Peyer's patch (tissue), 4 donors: ENCODE results near the gene BMP7. TPM values are rescaled to one million over a fixed set of nuclear protein-coding genes. Genes with fewer than 3 reads are reported as not detected.

Source experiments
- DNase-seq, 3 donors: peaks; one replicate each; pipeline ENCODE4 v3.0.0-alpha.2; 2017 to 2019
- H3K27ac ChIP-seq, 4 donors: fragments of 200-600 bp; sonication (generic); one replicate each; pipeline ENCODE4 v1.5.1; 2016 to 2019
- H3K27me3 ChIP-seq, 2 donors: fragments of 200-600 bp; sonication (generic); one replicate each; pipeline ENCODE4 v1.5.1; 2019
- H3K36me3 ChIP-seq, 3 donors: fragments of 200-600 bp; sonication (generic); one replicate each; pipeline ENCODE4 v1.5.1; 2016 to 2019
- H3K4me1 ChIP-seq, 4 donors: fragments of 200-600 bp; sonication (generic); one replicate each; pipeline ENCODE4 v1.5.1; 2016 to 2019
- H3K4me3 ChIP-seq, 4 donors: fragments of 200-600 bp; sonication (generic); 1 replicate in 3 of 4; 2 replicates in 1 of 4; pipeline ENCODE4 v1.5.1; 2016 to 2019; ENCODE audit warnings: mild to moderate bottlenecking in 1 of 4
- H3K9me3 ChIP-seq, 4 donors: fragments of 200-600 bp; sonication (generic); one replicate each; pipeline ENCODE4 v1.5.1; 2016 to 2019; ENCODE audit warnings: mild to moderate bottlenecking in 1 of 4
- POLR2A ChIP-seq, 2 donors: fragments of 450-650 bp; IDR thresholded peaks; one replicate each; pipeline ENCODE4 v1.5.1; 2017; ENCODE audit warnings: antibody characterized with exemption in 2 of 2, mild to moderate bottlenecking in 2 of 2, moderate library complexity in 2 of 2
- total RNA-seq, 4 donors: library from RNA; depleted of rRNA; stranded (reverse); fragments of >200 nt; gene quantifications; one replicate each; pipeline ENCODE4 v1.1.0, GENCODE V29; 2016
- TF ChIP-seq, protein P1 (sequence below), 6 experiments: fragments of 450-650 bp in 4 of 6; fragments of 200-600 bp in 2 of 6; sonication (generic) in 1 of 6; IDR thresholded peaks; one replicate each; pipeline ENCODE4 v1.5.1; 2017 to 2019; ENCODE audit warnings: antibody characterized with exemption in 6 of 6, mild to moderate bottlenecking in 3 of 6, moderate library complexity in 1 of 6

BMP7 gene
- total RNA-seq, 4 donors from 2014 or later = 0.67 to 2.7 TPM; not detected in 2

GRCh38 chr20:57208198-57208597 lies 58.2 kb downstream of the BMP7 start:
- Histone ChIP-seq H3K27me3 (no peaks in the 10 kb centered on the region), H3K36me3 (no peaks in the 10 kb centered on the region), H3K4me3 (no peak overlapping the region), H3K27ac (no peak overlapping the region), H3K9me3 (no peaks in the 10 kb centered on the region), H3K4me1 (peaks cover 0 to 10% (median 0%) of the 10 kb centered on the region in 4 donors)
- no peak for DNase-seq
- TF ChIP-seq POLR2A (IDR thresholded peaks at IDR 0.05) = no peak
- TF ChIP-seq, protein P1, sequence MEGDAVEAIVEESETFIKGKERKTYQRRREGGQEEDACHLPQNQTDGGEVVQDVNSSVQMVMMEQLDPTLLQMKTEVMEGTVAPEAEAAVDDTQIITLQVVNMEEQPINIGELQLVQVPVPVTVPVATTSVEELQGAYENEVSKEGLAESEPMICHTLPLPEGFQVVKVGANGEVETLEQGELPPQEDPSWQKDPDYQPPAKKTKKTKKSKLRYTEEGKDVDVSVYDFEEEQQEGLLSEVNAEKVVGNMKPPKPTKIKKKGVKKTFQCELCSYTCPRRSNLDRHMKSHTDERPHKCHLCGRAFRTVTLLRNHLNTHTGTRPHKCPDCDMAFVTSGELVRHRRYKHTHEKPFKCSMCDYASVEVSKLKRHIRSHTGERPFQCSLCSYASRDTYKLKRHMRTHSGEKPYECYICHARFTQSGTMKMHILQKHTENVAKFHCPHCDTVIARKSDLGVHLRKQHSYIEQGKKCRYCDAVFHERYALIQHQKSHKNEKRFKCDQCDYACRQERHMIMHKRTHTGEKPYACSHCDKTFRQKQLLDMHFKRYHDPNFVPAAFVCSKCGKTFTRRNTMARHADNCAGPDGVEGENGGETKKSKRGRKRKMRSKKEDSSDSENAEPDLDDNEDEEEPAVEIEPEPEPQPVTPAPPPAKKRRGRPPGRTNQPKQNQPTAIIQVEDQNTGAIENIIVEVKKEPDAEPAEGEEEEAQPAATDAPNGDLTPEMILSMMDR (IDR thresholded peaks at IDR 0.05) = no peak

DNA sequence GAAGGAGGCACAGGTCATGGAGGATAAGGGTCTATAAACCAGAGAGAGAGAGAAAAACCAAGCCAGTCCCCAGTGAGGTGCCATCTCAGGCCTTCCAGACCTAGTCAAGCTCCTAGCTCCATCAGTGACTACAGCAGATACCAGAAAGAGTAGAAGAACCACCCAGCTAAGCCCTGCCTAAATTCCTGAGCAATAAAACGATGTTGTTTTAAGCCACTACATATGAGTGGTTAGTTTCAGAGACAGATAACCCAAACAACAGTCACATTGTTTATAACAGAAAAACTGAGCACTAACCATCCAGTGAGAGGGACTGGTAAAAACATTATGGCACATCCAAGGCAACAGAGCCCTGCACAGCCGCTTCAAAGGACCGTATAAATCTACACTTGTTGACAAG lies 59.2 kb downstream of the BMP7 start:
- H3K27ac ChIP-seq = no peak overlapping the region
- DNase-seq = no peak
- H3K4me3 ChIP-seq = no peak overlapping the region
- H3K27me3 ChIP-seq = no peaks in the 10 kb centered on the region
- TF ChIP-seq POLR2A (IDR thresholded peaks at IDR 0.05) = no peak
- TF ChIP-seq, protein P1 (IDR thresholded peaks at IDR 0.05) = no peak
- peaks cover 0 to 3% (median 0%) of the 10 kb centered on the region in 4 donors for H3K4me1 ChIP-seq
- H3K9me3 ChIP-seq = no peaks in the 10 kb centered on the region
- no peaks in the 10 kb centered on the region for H3K36me3 ChIP-seq

- Histone ChIP-seq H3K36me3 (no peaks in the 10 kb centered on the region), H3K9me3 (no peaks in the 10 kb centered on the region), H3K4me1 (no peaks in the 10 kb centered on the region), H3K4me3 (no peak overlapping the region), H3K27ac (no peak overlapping the region), H3K27me3 (no peaks in the 10 kb centered on the region)
- no peak for DNase-seq
- TF ChIP-seq POLR2A (IDR thresholded peaks at IDR 0.05) = no peak
- TF ChIP-seq, protein P1 (IDR thresholded peaks at IDR 0.05) = no peak
These were observed 60.7 kb downstream of the BMP7 start for GRCh38 chr20:57205606-57206219.

GRCh38 chr20:57203986-57204385 lies 62.5 kb downstream of the BMP7 start:
- H3K9me3 ChIP-seq = no peaks in the 10 kb centered on the region
- no peak overlapping the region for H3K4me3 ChIP-seq
- no peak overlapping the region for H3K27ac ChIP-seq
- no peak for DNase-seq
- no peaks in the 10 kb centered on the region for H3K4me1 ChIP-seq
- TF ChIP-seq, protein P1 (IDR thresholded peaks at IDR 0.05) = no peak
- no peak for TF ChIP-seq POLR2A (IDR thresholded peaks at IDR 0.05)
- H3K36me3 ChIP-seq = no peaks in the 10 kb centered on the region
- no peaks in the 10 kb centered on the region for H3K27me3 ChIP-seq

GRCh38 chr20:57203204-57203603 lies 63.2 kb downstream of the BMP7 start:
- Histone ChIP-seq H3K9me3 (no peaks in the 10 kb centered on the region), H3K27ac (no peak overlapping the region), H3K4me1 (no peaks in the 10 kb centered on the region), H3K36me3 (no peaks in the 10 kb centered on the region), H3K4me3 (no peak overlapping the region), H3K27me3 (no peaks in the 10 kb centered on the region)
- no peak for DNase-seq
- TF ChIP-seq POLR2A (IDR thresholded peaks at IDR 0.05) = no peak
- TF ChIP-seq, protein P1 (IDR thresholded peaks at IDR 0.05) = no peak

- Histone ChIP-seq H3K9me3 (no peaks in the 10 kb centered on the region), H3K27me3 (no peaks in the 10 kb centered on the region), H3K27ac (no peak overlapping the region), H3K36me3 (no peaks in the 10 kb centered on the region), H3K4me3 (no peak overlapping the region), H3K4me1 (no peaks in the 10 kb centered on the region)
- TF ChIP-seq, protein P1 (IDR thresholded peaks at IDR 0.05) = no peak
- no peak for TF ChIP-seq POLR2A (IDR thresholded peaks at IDR 0.05)
- no peak for DNase-seq
These were observed 64.1 kb downstream of the BMP7 start for GRCh38 chr20:57202309-57202708.
